NCI-H524 treated with DMSO at 0.1 percent for 48 hours (cell line): Measurements from ENCODE around the gene STX1B.
"Not testable (repeated sequence)": the region's sequence is repeated elsewhere in the genome, so short reads cannot be mapped to it uniquely, and the experiment has no call there.

Experiments used
- DNase-seq: peaks from one replicate; lab custom pipeline; 2025; lab: John Stamatoyannopoulos, UW

Gene STX1B

GRCh38 chr16:31010585-31011325, at the start of gene STX1B:
Gene STX1B, minus strand, starts transcription at chr16:31010638. Its CDS starts 242 bp downstream, at chr16:31010396.
- DNase-seq: peak; percentile 24

GRCh38 chr16:31055613-31056012, 45.2 kb upstream of the STX1B start:
- DNase-seq: no peak

DNA sequence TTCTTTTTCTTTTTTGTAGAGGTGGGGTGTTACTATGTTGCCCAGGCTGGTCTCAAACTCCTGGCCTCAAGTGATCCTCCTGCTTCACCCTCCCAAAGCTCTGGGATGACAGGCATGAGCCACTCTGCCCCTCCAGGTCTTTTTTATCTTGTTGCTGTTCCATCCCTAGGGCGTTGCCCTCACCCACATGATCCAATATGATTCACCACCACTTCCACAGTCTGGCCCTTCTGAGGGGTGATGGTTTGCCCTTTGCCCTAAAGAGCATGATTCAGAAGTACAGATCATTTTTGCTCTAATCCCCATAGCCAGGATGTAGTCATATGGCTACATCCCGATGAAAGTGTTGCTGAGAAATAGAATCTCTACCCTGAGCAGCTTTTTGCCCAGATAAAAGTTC, 41.7 kb upstream of the STX1B start:
- no peak for DNase-seq

DNA sequence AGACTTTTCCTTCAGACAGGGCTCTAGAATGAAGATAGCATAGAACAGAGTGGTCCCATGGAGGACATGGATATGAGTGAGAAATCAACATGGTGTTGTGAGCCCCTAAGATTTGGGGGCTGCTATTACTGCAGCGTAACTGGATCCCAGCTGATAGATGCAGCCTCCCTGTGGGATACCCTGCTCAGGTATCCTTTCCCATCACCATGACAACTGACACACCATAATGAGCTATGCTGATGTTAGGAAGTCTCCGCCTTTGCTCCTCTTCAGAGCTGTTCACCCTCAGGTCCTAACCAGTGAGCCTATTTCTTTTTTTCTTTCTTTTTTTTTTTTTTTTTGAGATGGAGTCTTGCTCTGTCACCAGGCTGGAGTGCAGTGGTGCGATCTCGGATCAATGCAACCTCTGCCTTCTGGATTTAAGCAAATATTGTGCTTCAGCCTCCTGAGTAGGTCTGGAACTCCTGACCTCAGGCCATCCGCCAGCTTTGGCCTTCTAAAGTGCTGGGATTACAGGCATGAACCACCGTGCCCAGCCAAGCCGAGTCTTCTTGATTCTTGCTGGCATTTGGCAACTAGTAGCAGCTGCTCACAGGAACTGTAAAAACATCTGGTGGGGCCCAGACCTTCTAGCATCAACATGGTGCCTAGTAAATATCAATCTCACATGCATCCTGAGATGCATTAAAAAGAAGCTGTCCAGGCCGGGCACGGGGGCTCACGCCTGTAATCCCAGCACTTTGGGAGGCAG, 40.0 kb upstream of the STX1B start:
- DNase-seq: no peak

DNA sequence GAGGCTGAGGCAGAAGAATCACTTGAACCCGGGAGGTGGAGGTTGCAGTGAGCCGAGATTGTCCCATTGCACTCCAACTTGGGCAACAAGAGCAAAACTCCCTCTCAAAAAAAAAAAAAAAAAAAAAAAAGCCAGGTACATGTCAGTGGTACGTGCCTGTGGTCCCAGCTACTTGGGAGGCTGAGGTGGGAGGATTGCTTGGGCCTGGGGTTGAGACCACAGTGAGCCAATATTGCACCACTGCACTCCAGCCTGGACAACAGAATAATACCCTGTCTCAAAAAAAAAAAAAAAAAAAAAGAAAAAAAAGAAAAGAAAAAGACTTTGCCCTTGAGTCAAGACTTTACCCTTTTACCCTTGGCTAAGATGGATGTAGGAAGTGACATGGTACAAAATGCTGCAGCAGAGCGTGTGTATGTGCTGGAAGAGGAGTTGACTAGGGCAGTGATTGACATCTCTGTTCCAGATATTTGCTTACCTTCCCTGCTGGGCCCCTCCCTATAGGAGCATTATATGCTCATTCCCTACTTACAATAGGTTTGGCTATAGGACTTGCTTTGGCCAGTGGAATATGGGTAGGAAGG, 33.6 kb upstream of the STX1B start:
- no peak for DNase-seq

DNA sequence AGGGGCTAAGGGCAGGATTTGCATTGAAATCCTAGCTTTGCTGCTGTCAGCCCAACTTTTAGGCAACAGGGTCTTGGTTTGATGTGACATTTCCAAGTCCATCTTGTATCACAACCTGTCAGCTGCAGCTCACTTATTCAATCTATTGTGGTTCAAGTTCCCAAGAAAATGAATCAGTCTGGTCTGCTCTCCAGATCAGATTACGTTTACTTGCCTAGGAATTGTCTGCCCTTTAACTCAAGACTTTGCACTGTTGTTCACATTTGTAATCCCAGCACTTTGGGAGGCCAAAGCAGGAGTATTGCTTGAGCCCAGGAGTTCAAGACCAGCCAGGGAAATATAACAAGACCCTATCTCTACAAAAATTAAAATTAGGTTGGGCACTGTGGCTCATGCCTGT, 32.9 kb upstream of the STX1B start:
- no peak for DNase-seq

- no peak for DNase-seq
Measured at GRCh38 chr16:31042866-31043265, 32.4 kb upstream of the STX1B start.

DNA sequence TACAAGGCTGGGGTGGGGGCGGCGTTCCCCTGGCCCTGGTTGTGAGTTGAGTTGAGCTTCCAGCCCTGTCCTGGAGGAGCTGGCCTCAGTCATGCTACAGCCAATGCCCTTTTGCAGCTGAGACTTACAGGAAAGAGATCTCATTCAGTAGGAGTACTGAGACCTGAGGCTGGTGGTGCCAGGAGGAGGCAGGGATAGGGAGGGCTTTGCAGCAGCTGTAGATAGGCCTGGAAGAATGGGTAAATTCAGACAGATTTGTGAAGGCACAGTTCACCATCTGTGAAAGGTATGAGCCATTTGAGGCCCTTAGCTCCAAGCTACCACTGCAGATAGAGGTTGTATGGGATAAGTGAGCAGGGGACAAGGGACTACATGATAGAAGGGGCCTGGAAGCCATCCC, 28.6 kb upstream of the STX1B start:
- DNase-seq: no peak

GRCh38 chr16:31036691-31037090, 26.3 kb upstream of the STX1B start:
- DNase-seq: no peak

DNA sequence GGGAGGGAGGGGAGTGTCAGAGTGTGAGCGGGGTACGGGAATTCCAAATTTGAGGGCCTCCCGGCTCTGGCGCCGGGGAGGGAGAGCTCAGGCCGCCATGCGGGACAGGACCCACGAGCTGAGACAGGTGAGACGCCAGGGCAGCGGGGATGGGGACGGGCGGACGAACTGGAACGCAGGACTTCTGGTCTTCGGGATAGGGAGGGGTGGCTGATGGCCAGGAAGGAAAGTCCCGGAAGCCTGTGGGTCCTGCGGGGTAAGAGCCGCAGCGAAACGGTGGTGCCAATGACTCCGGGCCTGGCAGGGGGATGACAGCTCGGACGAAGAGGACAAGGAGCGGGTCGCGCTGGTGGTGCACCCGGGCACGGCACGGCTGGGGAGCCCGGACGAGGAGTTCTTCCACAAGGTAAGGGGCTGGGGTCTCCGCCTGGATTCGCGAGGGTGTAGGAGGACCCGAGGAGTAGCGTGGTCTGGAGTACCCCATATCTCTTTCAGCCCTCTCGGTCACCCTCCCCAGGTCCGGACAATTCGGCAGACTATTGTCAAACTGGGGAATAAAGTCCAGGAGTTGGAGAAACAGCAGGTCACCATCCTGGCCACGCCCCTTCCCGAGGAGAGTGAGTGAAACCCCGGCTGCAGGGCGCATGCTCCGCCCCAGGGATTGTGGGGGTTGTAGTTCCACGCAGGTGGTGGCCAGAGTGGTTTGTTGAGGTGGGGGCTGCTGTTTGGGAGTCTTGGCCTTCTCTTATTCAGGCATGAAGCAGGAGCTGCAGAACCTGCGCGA, 23.5 kb upstream of the STX1B start:
- peak; percentile 18 for DNase-seq

DNA sequence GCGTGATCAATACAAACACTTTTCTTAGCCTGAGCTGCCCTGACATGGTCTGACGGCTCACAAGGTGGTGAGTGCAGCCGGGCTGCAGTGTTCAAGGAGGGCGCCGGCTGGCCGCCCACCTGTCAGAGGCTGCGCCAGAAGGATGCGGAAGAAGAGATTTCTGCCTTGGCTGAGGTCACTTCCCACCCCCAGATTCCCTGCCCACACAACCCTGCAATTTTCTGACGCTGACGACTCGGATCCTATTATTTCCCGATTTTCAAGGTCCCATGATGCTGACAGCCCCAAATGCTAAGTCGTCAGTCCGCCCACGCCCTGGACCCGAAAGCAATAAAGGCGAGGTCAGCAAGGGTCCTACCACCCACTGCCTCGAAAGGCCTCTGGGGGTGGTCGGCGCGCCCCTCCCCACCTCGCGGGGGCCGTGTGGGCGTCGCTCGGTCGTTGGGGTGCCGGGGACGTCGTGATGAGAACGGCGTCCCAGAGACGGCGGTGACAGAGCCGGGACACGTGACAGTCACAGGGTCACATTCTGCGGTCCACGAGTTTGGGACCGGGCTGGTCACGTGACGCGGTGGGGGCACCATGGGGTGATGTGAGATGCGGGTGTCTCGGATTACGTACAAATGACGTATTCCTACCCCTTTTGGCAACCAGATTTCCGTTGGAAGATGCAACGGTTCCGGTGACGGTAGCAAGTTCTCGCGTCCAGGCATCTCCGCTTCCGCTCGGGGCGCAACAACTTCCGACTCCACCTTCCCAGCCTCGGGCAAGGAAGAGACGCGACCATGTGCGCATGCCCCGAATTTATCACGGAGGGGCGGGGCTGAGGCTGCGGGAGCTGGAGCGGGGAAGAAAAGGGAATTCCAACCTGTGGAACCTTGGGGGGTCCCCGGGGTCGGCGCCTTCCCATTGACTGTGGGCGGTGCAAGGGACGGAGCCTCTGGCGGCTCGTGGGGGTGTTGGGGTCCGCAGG, 22.6 kb upstream of the STX1B start, which contains the start of gene STX4:
STX4 (plus strand) TSS at position 823 of the 973 bp plus-strand sequence. CDS start 248 bp downstream, outside the sequence.
- DNase-seq: peak; percentile 64

DNA sequence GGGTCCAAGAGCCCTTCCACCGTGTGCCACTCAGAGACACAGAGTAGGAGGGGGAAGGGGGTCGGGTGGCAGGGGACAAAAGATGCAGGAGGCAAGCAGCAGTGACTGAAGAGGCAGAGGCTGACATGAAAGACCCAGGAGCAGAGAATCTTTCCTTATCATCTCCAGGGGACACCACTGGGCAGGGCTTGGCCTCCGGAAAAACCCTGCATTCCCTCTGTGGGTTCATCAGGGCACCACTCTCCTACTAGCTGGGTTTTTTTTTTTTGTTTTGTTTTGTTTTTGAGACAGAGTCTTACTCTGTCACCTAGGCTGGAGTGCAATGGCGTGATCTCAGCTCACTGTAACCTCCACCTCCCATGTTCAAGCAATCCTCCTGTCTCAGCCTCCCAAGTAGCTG, 20.8 kb upstream of the STX1B start:
- no peak for DNase-seq

DNA sequence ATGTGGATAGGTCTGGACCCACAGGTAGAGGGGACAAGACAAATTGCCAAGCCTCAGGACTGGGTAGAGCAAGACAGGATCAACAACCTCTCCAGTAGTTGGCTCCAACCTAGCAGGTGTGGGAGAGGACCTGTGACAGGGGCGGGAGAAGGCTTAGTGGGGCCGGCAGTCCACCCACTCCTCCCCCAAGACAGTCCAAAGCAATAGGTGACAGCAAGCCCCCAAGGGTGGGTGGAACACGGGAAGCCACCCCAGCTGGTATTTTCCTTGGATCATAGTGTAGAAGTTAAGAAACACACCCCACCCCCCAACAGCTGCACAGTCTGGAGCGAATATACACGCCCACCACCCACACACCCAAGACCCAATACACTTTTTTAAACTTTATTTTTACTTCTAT, 18.8 kb upstream of the STX1B start:
- DNase-seq: no peak

DNA sequence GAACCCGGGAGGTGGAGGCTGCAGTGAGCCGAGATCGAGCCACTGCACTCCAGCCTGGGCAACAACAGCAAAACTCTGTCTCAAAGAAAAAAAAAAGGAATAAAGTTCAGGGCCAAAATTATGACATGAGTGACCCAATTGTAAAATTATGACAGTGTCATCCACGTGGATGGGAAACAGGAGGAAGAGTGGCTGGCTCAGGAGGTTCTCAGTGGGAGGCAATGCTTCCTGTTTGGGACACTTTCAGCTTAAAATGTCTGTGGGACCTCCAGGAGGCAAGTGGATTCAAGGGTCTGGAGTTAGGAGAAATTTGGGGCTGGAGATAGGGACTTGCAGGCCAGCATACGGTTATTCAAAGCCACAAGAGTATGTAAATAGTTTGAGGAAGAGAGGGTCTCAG, 14.9 kb upstream of the STX1B start:
- no peak for DNase-seq

- no peak for DNase-seq
Measured at GRCh38 chr16:31023627-31024226, 13.3 kb upstream of the STX1B start.

DNA sequence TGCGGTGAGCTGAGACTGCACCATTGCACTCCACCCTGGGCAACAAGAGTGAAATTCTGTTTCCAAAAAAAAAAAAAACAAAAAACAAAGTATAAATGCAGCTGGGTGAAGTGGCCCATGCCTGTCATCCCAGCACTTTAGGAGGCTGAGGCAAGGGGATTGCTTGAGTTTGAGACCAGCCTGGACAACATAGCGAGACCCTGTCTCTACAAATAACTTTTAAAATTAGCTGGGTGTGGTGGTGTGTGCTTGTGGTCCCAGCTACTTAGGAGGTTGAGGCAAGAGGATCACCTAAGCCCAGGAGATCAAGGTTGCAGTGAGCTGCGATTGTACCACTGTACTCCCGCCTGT, 12.8 kb upstream of the STX1B start:
- DNase-seq: no peak

DNA sequence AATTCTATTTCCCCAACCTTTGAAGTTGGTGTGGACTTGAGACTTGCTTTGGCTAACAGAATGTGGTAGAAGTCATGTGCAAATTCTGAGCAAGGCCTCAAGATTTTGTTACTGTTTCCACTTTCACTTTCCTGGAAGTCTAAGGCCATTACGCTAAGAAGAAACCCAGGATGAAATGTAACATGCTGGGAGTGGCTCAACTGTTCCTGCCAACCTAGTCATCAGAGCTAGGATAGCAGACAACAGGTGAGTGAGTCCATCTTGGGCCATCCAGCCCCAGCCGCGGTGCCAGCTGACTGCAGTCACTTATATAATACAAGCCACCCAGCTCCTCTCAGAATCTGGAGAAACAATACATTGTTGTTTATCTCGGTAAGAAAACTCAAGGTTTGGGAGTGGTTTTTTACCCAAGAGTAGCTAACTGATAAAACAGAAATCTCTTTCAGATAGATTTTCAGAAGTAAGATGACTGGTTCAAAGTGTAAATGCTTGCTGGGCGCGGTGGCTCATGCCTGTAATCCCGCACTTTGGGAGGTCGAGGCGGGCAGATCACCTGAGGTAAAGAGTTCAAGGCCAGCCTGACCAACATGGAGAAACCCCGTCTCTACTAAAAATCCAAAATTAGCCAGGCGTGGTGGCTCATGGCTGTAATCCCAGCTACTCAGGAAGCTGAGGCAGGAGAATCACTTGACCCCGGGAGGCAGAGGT, 12.3 kb upstream of the STX1B start:
- DNase-seq: no peak

DNA sequence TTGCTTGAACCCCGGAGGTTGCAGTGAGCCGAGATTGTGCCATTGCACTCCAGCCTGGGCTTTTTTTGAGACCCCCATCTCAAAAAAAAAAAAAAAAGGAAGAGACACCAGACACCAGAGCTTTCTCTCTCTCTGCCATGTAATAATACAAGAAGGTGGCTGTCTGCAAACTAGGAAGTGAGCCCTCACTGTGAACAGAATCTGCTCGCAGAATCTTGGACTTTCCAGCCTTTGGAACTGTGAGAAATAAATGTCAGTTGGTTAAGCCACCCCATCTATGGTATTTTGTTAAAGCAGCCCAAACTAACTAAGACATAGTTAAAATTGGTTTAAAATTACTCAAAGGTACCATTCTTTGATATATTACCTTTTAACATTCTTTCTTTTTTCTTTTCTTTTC, 10.1 kb upstream of the STX1B start:
- DNase-seq: no peak

- DNase-seq: not testable (repeated sequence)
Measured at GRCh38 chr16:31017756-31018155, 7.3 kb upstream of the STX1B start.

- DNase-seq: no peak
Measured at GRCh38 chr16:31016018-31016417, 5.6 kb upstream of the STX1B start.
